OCI-LY1 (cell line): ENCODE results near the gene CTU1.

Experiments
- H2AFZ ChIP-seq: fragments of 200-600 bp; sonication (generic), shearing (Covaris generic); 2 replicates; pipeline ENCODE4 v1.6.0; 2014; ENCODE audit warnings: antibody characterized with exemption, mild to moderate bottlenecking, low read length
- H3F3A ChIP-seq: fragments of 200-600 bp; sonication (generic), shearing (Covaris generic); 2 replicates; pipeline ENCODE4 v1.6.0; 2014; ENCODE audit warnings: mild to moderate bottlenecking, antibody characterized with exemption, low read length, moderate library complexity; ENCODE audit not compliant: insufficient read depth
- H3K27ac ChIP-seq: fragments of 200-600 bp; sonication (generic); 2 replicates; pipeline ENCODE4 v1.5.1; 2014; ENCODE audit warnings: low read length, mixed run types, mild to moderate bottlenecking, low read depth; ENCODE audit not compliant: poor library complexity, severe bottlenecking
- H3K27me3 ChIP-seq: fragments of 200-600 bp; sonication (generic); 2 replicates; pipeline ENCODE4 v1.6.0; 2014; ENCODE audit warnings: antibody characterized with exemption, mild to moderate bottlenecking, low read length, moderate library complexity; ENCODE audit not compliant: insufficient read depth
- H3K36me3 ChIP-seq: fragments of 200-600 bp; sonication (generic); 2 replicates; pipeline ENCODE4 v1.6.1; 2014; ENCODE audit warnings: mild to moderate bottlenecking, antibody characterized with exemption, low read length, moderate library complexity, mixed read lengths; ENCODE audit not compliant: insufficient read depth
- H3K4me1 ChIP-seq: fragments of 200-600 bp; sonication (generic); 2 replicates; pipeline ENCODE4 v1.5.1; 2014; ENCODE audit warnings: mild to moderate bottlenecking, low read length, moderate library complexity; ENCODE audit not compliant: insufficient read depth, severe bottlenecking
- H3K4me2 ChIP-seq: fragments of 200-600 bp; sonication (generic), shearing (Covaris generic); 2 replicates; pipeline ENCODE4 v1.6.1; 2014; ENCODE audit warnings: low read length
- H3K4me3 ChIP-seq: fragments of 200-600 bp; sonication (generic); 2 replicates; pipeline ENCODE4 v1.5.1; 2014; ENCODE audit warnings: low read length, low read depth, mild to moderate bottlenecking, mixed read lengths; ENCODE audit not compliant: poor library complexity, severe bottlenecking
- H3K79me2 ChIP-seq: fragments of 200-600 bp; shearing (Covaris generic); 2 replicates; pipeline ENCODE4 v1.6.1; 2016; ENCODE audit warnings: mixed run types, low read length, mixed read lengths; ENCODE audit not compliant: insufficient read depth
- H3K9ac ChIP-seq: fragments of 200-600 bp; sonication (generic), shearing (Covaris generic); 2 replicates; pipeline ENCODE4 v1.6.1; 2014; ENCODE audit warnings: mild to moderate bottlenecking, low read length, mixed read lengths
- H3K9me2 ChIP-seq: fragments of 200-600 bp; sonication (generic), shearing (Covaris generic); 2 replicates; pipeline ENCODE4 v1.6.1; 2014; ENCODE audit warnings: low read depth, mild to moderate bottlenecking, low read length, mixed read lengths
- H3K9me3 ChIP-seq: fragments of 200-600 bp; shearing (Covaris generic); 2 replicates; pipeline ENCODE4 v1.6.1; 2014; ENCODE audit warnings: low read length, mixed read lengths
- H4K20me1 ChIP-seq: fragments of 200-600 bp; sonication (generic), shearing (Covaris generic); 2 replicates; pipeline ENCODE4 v1.6.0; 2016; ENCODE audit warnings: mild to moderate bottlenecking, low read length; ENCODE audit not compliant: insufficient read depth
- EZH2 ChIP-seq: fragments of 200-600 bp; sonication (generic), shearing (Covaris generic); IDR thresholded peaks from 2 replicates; pipeline ENCODE4 v1.8.0; 2017; ENCODE audit warnings: borderline replicate concordance, mixed run types, mild to moderate bottlenecking, antibody characterized with exemption, low read length, moderate library complexity, mixed read lengths
- TF ChIP-seq, protein P1 (sequence below): fragments of 200-600 bp; sonication (generic), shearing (Covaris generic); IDR thresholded peaks from 2 replicates; pipeline ENCODE4 v1.5.1; 2017; ENCODE audit warnings: mild to moderate bottlenecking, antibody characterized with exemption, low read length, moderate library complexity, mixed read lengths

The CTU1 gene

DNA sequence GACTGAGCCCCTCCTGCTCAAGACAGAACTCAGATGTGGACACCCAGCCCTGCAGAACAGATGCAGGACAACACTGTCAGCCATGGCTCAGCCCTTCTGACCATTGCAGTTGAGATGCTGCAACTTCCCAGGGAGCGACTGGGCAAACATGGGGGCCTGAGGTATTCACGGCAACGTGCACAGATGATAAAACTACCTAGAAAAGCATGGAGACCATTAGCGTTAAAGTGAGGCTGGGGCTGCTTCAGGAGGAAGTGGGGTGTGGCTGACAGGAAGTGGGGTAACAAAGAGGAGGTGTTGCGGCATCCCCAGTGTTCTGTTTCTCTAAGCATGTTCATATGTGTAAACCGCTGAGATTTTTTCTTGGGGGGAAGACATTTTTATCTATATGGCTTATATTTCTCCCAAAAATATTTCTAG is 15.2 kb upstream of the CTU1 start:
- no peaks in the 10 kb centered on the region for H3F3A ChIP-seq
- H3K4me3 ChIP-seq = no peak overlapping the region
- no peak overlapping the region for H2AFZ ChIP-seq
- H3K27ac ChIP-seq = no peak overlapping the region
- H3K9me3 ChIP-seq = no peaks in the 10 kb centered on the region
- H3K4me2 ChIP-seq = no peak overlapping the region
- TF ChIP-seq, protein P1, sequence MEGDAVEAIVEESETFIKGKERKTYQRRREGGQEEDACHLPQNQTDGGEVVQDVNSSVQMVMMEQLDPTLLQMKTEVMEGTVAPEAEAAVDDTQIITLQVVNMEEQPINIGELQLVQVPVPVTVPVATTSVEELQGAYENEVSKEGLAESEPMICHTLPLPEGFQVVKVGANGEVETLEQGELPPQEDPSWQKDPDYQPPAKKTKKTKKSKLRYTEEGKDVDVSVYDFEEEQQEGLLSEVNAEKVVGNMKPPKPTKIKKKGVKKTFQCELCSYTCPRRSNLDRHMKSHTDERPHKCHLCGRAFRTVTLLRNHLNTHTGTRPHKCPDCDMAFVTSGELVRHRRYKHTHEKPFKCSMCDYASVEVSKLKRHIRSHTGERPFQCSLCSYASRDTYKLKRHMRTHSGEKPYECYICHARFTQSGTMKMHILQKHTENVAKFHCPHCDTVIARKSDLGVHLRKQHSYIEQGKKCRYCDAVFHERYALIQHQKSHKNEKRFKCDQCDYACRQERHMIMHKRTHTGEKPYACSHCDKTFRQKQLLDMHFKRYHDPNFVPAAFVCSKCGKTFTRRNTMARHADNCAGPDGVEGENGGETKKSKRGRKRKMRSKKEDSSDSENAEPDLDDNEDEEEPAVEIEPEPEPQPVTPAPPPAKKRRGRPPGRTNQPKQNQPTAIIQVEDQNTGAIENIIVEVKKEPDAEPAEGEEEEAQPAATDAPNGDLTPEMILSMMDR = no peak
- TF ChIP-seq EZH2 = no peak
- H3K9me2 ChIP-seq = no peaks in the 10 kb centered on the region
- H3K4me1 ChIP-seq = no peaks in the 10 kb centered on the region
- H4K20me1 ChIP-seq = no peaks in the 10 kb centered on the region
- H3K9ac ChIP-seq = no peak overlapping the region
- H3K36me3 ChIP-seq = no peaks in the 10 kb centered on the region
- no peaks in the 10 kb centered on the region for H3K79me2 ChIP-seq
- no peaks in the 10 kb centered on the region; the same call in 1 of the 2 replicates for H3K27me3 ChIP-seq

- H3K27me3 ChIP-seq = no peaks in the 10 kb centered on the region; the same call in 1 of the 2 replicates
- H3K9ac ChIP-seq = no peak overlapping the region
- TF ChIP-seq, protein P1 = no peak
- TF ChIP-seq EZH2 = no peak
- no peaks in the 10 kb centered on the region for H4K20me1 ChIP-seq
- H3K36me3 ChIP-seq = no peaks in the 10 kb centered on the region
- no peak overlapping the region for H3K4me2 ChIP-seq
- H3K79me2 ChIP-seq = no peaks in the 10 kb centered on the region
- H3K27ac ChIP-seq = no peak overlapping the region
- H3F3A ChIP-seq = no peaks in the 10 kb centered on the region
- no peaks in the 10 kb centered on the region for H3K9me3 ChIP-seq
- no peaks in the 10 kb centered on the region for H3K4me1 ChIP-seq
- H3K4me3 ChIP-seq = no peak overlapping the region
- no peak overlapping the region for H2AFZ ChIP-seq
- no peaks in the 10 kb centered on the region for H3K9me2 ChIP-seq
These were observed 14.1 kb upstream of the CTU1 start for GRCh38 chr19:51122112-51122981.

DNA sequence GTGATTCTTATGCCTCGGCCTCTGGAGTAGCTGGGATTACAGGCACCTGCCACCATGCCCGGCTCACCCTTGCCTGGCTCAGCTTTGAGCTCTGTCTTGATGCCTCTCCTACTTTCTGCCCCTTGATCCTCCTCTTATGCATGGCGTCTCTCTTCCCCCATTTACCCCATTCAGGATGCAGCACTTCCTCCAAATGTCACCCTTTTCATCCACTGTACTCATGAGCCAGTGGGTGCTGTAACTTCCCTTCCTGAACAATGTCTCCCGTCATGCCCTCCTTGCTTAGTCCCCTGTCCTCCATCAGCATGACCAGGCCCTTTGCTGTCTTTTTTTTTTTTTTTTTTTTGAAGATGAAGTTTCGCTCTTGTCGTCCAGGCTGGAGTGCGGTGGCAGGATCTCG is 13.0 kb upstream of the CTU1 start:
- no peaks in the 10 kb centered on the region for H3K36me3 ChIP-seq
- H4K20me1 ChIP-seq = no peaks in the 10 kb centered on the region
- H3K9me3 ChIP-seq = no peaks in the 10 kb centered on the region
- H3K4me1 ChIP-seq = no peaks in the 10 kb centered on the region
- no peak overlapping the region for H2AFZ ChIP-seq
- H3K27ac ChIP-seq = no peak overlapping the region
- no peak for TF ChIP-seq EZH2
- TF ChIP-seq, protein P1 = no peak
- no peak overlapping the region for H3K9ac ChIP-seq
- no peaks in the 10 kb centered on the region for H3K27me3 ChIP-seq
- no peak overlapping the region for H3K4me2 ChIP-seq
- no peaks in the 10 kb centered on the region for H3K79me2 ChIP-seq
- H3F3A ChIP-seq = no peaks in the 10 kb centered on the region
- H3K9me2 ChIP-seq = no peaks in the 10 kb centered on the region
- H3K4me3 ChIP-seq = no peak overlapping the region
